GM12878 (cell line): Measurements from ENCODE around the gene C1QTNF8.

Source experiments
- POLR2AphosphoS5 ChIP-seq: IDR thresholded peaks from 2 replicates; pipeline ENCODE4 v1.6.1; 2011; ENCODE audit warnings: mild to moderate bottlenecking, low read length, inconsistent platforms
- TF ChIP-seq, protein P1 (sequence below): IDR thresholded peaks from 2 replicates; pipeline ENCODE4 v1.6.1; 2012; ENCODE audit warnings: low read depth, low read length, improper control_type of control experiment

DNA sequence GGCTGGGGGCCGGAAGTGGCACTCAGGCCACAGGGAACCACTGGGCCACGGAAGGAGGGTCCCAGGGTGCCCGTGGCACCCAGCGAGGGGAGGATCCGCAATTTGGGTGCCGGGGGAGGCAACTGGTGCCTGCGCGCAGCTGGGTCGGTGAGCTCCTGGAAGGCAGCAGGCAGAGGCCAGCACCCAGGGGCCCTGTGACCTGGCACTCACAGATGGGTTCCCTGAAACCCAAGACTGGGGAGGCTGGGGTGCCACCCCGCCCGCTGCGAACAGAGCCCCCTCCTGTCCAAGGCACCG is 22.8 kb downstream of the C1QTNF8 start:
- TF ChIP-seq, protein P1, sequence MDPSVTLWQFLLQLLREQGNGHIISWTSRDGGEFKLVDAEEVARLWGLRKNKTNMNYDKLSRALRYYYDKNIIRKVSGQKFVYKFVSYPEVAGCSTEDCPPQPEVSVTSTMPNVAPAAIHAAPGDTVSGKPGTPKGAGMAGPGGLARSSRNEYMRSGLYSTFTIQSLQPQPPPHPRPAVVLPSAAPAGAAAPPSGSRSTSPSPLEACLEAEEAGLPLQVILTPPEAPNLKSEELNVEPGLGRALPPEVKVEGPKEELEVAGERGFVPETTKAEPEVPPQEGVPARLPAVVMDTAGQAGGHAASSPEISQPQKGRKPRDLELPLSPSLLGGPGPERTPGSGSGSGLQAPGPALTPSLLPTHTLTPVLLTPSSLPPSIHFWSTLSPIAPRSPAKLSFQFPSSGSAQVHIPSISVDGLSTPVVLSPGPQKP = no peak
- no peak for TF ChIP-seq POLR2AphosphoS5
